Measurements from ENCODE around the gene OASL. TPM values are rescaled to one million over a fixed set of nuclear protein-coding genes. Genes with fewer than 3 reads are reported as not detected.

Gene OASL
- total and polyA plus RNA-seq, 2 donors from 2014 or later: 1.0 TPM

GRCh38 chr12:120999191-121000120, 39.6 kb downstream of the OASL start:
- H3K9ac ChIP-seq (ENCODE audit: low read length in 3 of 3): no peak overlapping the region
- intact Hi-C loops (cut with DNase I): no loop called here
- FAIRE-seq: no peak
- no peak for TF ChIP-seq CTCF (IDR thresholded peaks at IDR 0.05; ENCODE audit: borderline replicate concordance, extremely low read depth, insufficient read depth)
- H3K27ac ChIP-seq (ENCODE audit: low read depth in 2 of 2, low read length in 2 of 2): no peak overlapping the region
- no peaks in the 10 kb centered on the region for H3K27me3 ChIP-seq (ENCODE audit: control insufficient read depth, insufficient read depth, low read length)
- no peak overlapping the region for H3K4me3 ChIP-seq (ENCODE audit: low read length in 3 of 3)
- H3K36me3 ChIP-seq (ENCODE audit: control insufficient read depth in 2 of 3, insufficient read depth in 3 of 3, low read length in 3 of 3): peaks cover 2 to 50% (median 12%) of the 10 kb centered on the region in 3 donors
- H3K4me1 ChIP-seq (ENCODE audit: control insufficient read depth in 2 of 3, insufficient read depth in 2 of 3, low read depth in 1 of 3, low read length in 3 of 3): peaks cover 0 to 6% (median 5%) of the 10 kb centered on the region in 3 donors
- peak in 1 of 5 donors; percentile 17 for DNase-seq
- no peaks in the 10 kb centered on the region for H3K9me3 ChIP-seq (ENCODE audit: control insufficient read depth in 2 of 3, insufficient read depth in 1 of 3, low read length in 3 of 3)

- FAIRE-seq: no peak
- intact Hi-C loops (cut with DNase I): no loop called here
- H3K27ac ChIP-seq (ENCODE audit: low read depth in 2 of 2, low read length in 2 of 2): no peak overlapping the region
Measured at GRCh38 chr12:120998435-120998834, 40.6 kb downstream of the OASL start.

GRCh38 chr12:120997448-120997847, 41.6 kb downstream of the OASL start:
- Histone ChIP-seq H3K4me1 (ENCODE audit: control insufficient read depth in 2 of 3, insufficient read depth in 2 of 3, low read depth in 1 of 3, low read length in 3 of 3) (peaks cover 0 to 6% (median 5%) of the 10 kb centered on the region in 3 donors), H3K27me3 (ENCODE audit: control insufficient read depth, insufficient read depth, low read length) (no peaks in the 10 kb centered on the region), H3K9ac (ENCODE audit: low read length in 3 of 3) (no peak overlapping the region), H3K36me3 (ENCODE audit: control insufficient read depth in 2 of 3, insufficient read depth in 3 of 3, low read length in 3 of 3) (peaks cover 2 to 50% (median 19%) of the 10 kb centered on the region in 3 donors), H3K27ac (ENCODE audit: low read depth in 2 of 2, low read length in 2 of 2) (no peak overlapping the region), H3K9me3 (ENCODE audit: control insufficient read depth in 2 of 3, insufficient read depth in 1 of 3, low read length in 3 of 3) (no peaks in the 10 kb centered on the region), H3K4me3 (ENCODE audit: low read length in 3 of 3) (no peak overlapping the region)
- intact Hi-C loops (cut with DNase I): no loop called here
- FAIRE-seq: no peak
- DNase-seq: no peak
- no peak for TF ChIP-seq CTCF (IDR thresholded peaks at IDR 0.05; ENCODE audit: borderline replicate concordance, extremely low read depth, insufficient read depth)

More at GRCh38 chr12:120998435-120998834, 40.6 kb downstream of the OASL start:
- H3K27me3 ChIP-seq (ENCODE audit: control insufficient read depth, insufficient read depth, low read length): no peaks in the 10 kb centered on the region
- DNase-seq: no peak
- H3K4me3 ChIP-seq (ENCODE audit: low read length in 3 of 3): no peak overlapping the region
- TF ChIP-seq CTCF (IDR thresholded peaks at IDR 0.05; ENCODE audit: borderline replicate concordance, extremely low read depth, insufficient read depth): no peak
- peaks cover 0 to 6% (median 5%) of the 10 kb centered on the region in 3 donors for H3K4me1 ChIP-seq (ENCODE audit: control insufficient read depth in 2 of 3, insufficient read depth in 2 of 3, low read depth in 1 of 3, low read length in 3 of 3)
- H3K36me3 ChIP-seq (ENCODE audit: control insufficient read depth in 2 of 3, insufficient read depth in 3 of 3, low read length in 3 of 3): peaks cover 2 to 50% (median 19%) of the 10 kb centered on the region in 3 donors
- no peak overlapping the region for H3K9ac ChIP-seq (ENCODE audit: low read length in 3 of 3)
- H3K9me3 ChIP-seq (ENCODE audit: control insufficient read depth in 2 of 3, insufficient read depth in 1 of 3, low read length in 3 of 3): no peaks in the 10 kb centered on the region

Data from kidney (tissue), 14 donors.